Esophagus (tissue), 2 donors: ENCODE measurements around the gene FGGY. TPM values are rescaled to one million over a fixed set of nuclear protein-coding genes. Genes with fewer than 3 reads are reported as not detected.

ENCODE experiments used
- H3K27ac ChIP-seq, 2 donors: one replicate each; pipeline ENCODE4 v1.5.1; 2013; ENCODE audit warnings: low read depth in 2 of 2, mild to moderate bottlenecking in 2 of 2, inconsistent platforms in 1 of 2, low read length in 1 of 2, moderate library complexity in 1 of 2
- H3K27me3 ChIP-seq, 2 donors: one replicate each; pipeline ENCODE4 v1.6.1; 2013; ENCODE audit warnings: low read length in 2 of 2, control low read depth in 1 of 2, mild to moderate bottlenecking in 1 of 2; ENCODE audit not compliant: insufficient read depth in 2 of 2, control insufficient read depth in 1 of 2
- H3K36me3 ChIP-seq, 2 donors: one replicate each; pipeline ENCODE4 v1.6.1; 2013; ENCODE audit warnings: low read length in 1 of 2; ENCODE audit not compliant: control insufficient read depth in 2 of 2, insufficient read depth in 2 of 2
- H3K4me1 ChIP-seq, 2 donors: one replicate each; pipeline ENCODE4 v1.6.1; 2013; ENCODE audit warnings: low read length in 1 of 2; ENCODE audit not compliant: control insufficient read depth in 2 of 2, insufficient read depth in 2 of 2
- H3K4me3 ChIP-seq, 2 donors: one replicate each; pipeline ENCODE4 v1.5.1; 2013; ENCODE audit warnings: low read length in 2 of 2, mild to moderate bottlenecking in 2 of 2, low read depth in 1 of 2, moderate library complexity in 1 of 2
- H3K9me3 ChIP-seq, 2 donors: one replicate each; pipeline ENCODE4 v1.6.1; 2013; ENCODE audit warnings: mild to moderate bottlenecking in 2 of 2, low read depth in 1 of 2, low read length in 1 of 2, moderate library complexity in 1 of 2; ENCODE audit not compliant: control insufficient read depth in 2 of 2, insufficient read depth in 1 of 2
- WGBS, 2 donors: extraction: QIAGEN DNeasy Blood & Tissue Kit; methylation state at CpG; one replicate each; pipeline ENCODE4 v1.1.7; 2013; 5-methylcytosine and 5-hydroxymethylcytosine counted together
- polyA plus RNA-seq, 2 donors: library from polyadenylated mRNA; stranded (reverse); fragments of 200-250 nt; gene quantifications; one replicate each; pipeline ENCODE4 v1.2.3, GENCODE V29; 2013
- donor health status: healthy with polysubstance abuse.
- donor health status: Bipolar disorder and iron deficiency.

The FGGY gene
- polyA plus RNA-seq, 2 donors = 2.4 to 4.4 TPM

- Histone ChIP-seq H3K36me3 (no peaks in the 10 kb centered on the region), H3K9me3 (peaks cover 0 to 3% of the 10 kb centered on the region in 2 donors), H3K27ac (no peak overlapping the region), H3K4me3 (no peak overlapping the region), H3K27me3 (no peaks in the 10 kb centered on the region), H3K4me1 (no peaks in the 10 kb centered on the region)
- 92% methylated on average over 6 of the region's 6 CpGs for WGBS, 2 donors
Observed at GRCh38 chr1:59560807-59561450, 264.0 kb downstream of the FGGY start.

DNA sequence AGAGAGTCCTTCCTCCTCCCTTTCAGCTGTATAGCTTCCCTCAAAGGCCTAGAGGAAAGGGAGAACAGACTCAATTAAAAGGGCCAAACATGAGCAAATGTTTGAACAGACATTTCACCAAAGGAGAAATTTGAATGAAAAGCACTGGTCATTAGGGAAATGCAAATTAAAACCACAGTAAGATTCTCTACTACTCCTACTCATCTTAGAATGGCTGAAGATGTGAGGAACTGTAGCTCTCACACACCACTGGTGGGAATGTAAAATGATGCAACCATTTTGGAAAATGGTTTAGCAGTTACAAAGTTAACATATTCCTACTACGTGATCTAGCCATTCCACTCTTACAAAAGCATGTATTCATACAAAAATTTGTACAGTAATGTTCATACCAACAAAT lies 264.9 kb downstream of the FGGY start:
- Histone ChIP-seq H3K27me3 (no peaks in the 10 kb centered on the region), H3K27ac (no peak overlapping the region)

DNA sequence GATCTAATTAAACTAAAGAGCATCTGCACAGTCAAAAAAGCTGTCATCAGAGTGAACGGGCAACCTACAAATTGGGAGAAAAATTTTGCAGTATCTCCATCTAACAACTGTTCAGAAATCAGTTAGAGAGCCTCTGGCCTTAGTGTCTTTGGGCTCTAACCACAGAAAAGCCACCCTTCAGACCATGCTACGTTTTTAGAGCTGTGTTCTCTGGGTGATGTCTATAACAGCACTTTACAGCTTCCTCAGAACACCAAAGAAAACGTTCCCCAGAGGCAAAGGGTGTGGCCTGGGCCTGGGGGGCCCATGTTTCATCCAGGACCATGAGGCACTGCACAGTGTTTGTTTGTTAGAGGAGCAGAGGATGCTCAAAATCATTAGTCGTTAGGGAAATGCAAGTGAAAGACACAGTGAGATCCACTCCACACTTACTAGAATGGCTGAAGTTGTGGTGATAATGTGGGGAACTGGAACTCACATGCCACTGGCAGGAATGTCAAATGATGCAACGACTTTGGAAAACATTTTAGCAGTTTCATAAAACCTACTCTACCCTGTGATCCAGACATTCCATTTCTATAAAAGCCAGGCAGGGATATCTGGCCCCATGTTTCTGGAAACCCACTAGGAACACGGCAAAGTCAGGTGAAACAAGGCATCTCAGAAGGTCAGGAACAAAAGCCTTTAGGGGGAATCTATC lies 267.4 kb downstream of the FGGY start:
- Histone ChIP-seq H3K36me3 (no peaks in the 10 kb centered on the region), H3K27me3 (no peaks in the 10 kb centered on the region), H3K9me3 (no peaks in the 10 kb centered on the region), H3K4me1 (no peaks in the 10 kb centered on the region), H3K27ac (no peak overlapping the region), H3K4me3 (no peak overlapping the region)
- 75 to 78% methylated on average over 6 of the region's 6 CpGs for WGBS, 2 donors

More for the DNA sequence above, 264.9 kb downstream of the FGGY start:
- H3K4me3 ChIP-seq = no peak overlapping the region
- peaks cover 0 to 3% of the 10 kb centered on the region in 2 donors for H3K9me3 ChIP-seq
- no peaks in the 10 kb centered on the region for H3K4me1 ChIP-seq
- no peaks in the 10 kb centered on the region for H3K36me3 ChIP-seq
- WGBS, 2 donors = 90 to 94% methylated on average over 1 of the region's 1 CpG

DNA sequence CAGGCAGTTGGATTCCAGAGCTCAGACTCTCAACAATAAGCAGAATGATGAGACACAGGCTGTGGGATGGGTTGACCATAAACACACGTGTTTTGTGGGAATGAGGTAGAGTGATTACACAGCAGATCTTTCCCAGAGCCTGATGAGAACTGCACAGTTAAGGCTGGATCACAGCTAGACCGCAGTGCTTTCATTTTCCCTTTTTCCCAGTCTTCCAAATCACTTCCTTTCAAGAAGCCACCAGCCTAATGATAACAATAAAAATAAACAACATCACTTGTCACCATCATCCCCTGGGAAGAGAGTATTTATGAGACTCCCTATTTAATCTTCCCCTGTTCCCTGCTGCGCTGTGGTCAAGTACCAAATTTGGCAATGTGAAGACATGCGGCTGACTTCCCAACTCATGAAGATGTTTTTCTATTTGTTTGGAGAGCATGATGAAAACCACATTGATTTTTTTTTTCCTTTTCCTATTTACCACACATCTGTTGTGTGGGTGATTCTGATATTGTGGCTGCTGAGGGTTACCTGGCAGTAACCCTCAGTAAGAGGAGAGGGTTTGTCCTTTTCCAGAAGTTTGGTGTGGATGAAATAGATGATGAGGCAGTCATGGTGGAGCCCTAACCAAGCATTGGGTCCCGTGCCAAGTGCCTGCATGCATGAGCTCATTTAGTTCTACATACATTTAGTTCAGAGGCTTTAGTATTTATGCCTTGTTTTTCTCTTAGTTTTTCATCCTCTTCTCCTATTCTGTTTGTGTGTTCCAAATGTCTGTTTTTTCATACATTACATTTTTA lies 268.9 kb downstream of the FGGY start:
- no peak overlapping the region for H3K27ac ChIP-seq
- 75 to 85% methylated on average over 5 of the region's 5 CpGs for WGBS, 2 donors
- no peaks in the 10 kb centered on the region for H3K27me3 ChIP-seq
- no peaks in the 10 kb centered on the region for H3K4me1 ChIP-seq
- no peak overlapping the region for H3K4me3 ChIP-seq
- H3K9me3 ChIP-seq = no peaks in the 10 kb centered on the region
- no peaks in the 10 kb centered on the region for H3K36me3 ChIP-seq

GRCh38 chr1:59568158-59568935 lies 271.5 kb downstream of the FGGY start:
- 91% methylated on average over 6 of the region's 6 CpGs for WGBS, 2 donors
- no peaks in the 10 kb centered on the region for H3K36me3 ChIP-seq
- H3K9me3 ChIP-seq = no peaks in the 10 kb centered on the region
- no peaks in the 10 kb centered on the region for H3K27me3 ChIP-seq
- H3K4me3 ChIP-seq = no peak overlapping the region
- no peaks in the 10 kb centered on the region for H3K4me1 ChIP-seq
- no peak overlapping the region for H3K27ac ChIP-seq

DNA sequence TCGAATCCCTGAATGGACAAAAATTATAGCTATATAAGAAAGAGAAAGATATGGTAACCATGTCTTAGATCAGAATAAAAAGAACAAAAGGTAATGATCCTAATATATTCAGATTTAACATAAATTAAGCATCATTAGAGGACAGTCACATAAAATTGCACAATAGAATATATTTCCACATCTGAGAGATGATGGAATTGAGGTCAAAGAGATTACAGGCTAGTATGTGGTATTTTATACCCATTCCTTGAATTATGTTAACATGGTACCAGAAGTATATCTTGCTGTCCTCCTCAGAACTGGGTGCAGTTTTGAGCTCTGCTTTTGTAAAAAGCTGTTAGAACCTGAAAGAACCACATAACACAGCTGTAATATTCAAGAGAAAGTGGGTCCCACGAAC lies 272.3 kb downstream of the FGGY start:
- Histone ChIP-seq H3K27me3 (no peaks in the 10 kb centered on the region), H3K36me3 (no peaks in the 10 kb centered on the region), H3K9me3 (peaks cover 0 to 3% of the 10 kb centered on the region in 2 donors), H3K27ac (no peak overlapping the region), H3K4me3 (no peak overlapping the region), H3K4me1 (no peaks in the 10 kb centered on the region)
- 90 to 95% methylated on average over 2 of the region's 2 CpGs for WGBS, 2 donors

DNA sequence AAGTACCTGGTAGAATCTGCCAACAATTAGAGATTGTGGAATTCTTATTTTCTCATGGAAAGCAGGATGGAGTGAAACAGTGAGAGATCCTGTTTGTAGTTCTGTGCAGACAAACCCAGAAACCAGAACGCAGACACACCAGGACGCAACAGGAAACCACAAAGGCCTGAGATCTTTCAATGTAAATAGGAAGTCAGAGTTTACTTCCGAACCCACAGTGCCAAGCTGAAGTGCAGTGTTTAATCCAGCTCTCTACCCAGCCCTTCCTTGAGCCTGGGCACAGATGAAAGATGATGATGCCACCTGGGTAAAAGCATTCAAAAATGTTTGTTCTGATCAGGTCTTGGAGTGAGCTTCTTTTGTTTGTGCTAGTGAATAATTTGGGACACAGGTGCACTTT lies 273.6 kb downstream of the FGGY start:
- Histone ChIP-seq H3K4me1 (no peaks in the 10 kb centered on the region), H3K27me3 (no peaks in the 10 kb centered on the region), H3K4me3 (no peak overlapping the region), H3K36me3 (no peaks in the 10 kb centered on the region), H3K27ac (no peak overlapping the region), H3K9me3 (peaks cover 0 to 3% of the 10 kb centered on the region in 2 donors)
- 59 to 68% methylated on average over 3 of the region's 3 CpGs for WGBS, 2 donors

GRCh38 chr1:59574085-59574484 lies 277.2 kb downstream of the FGGY start:
- Histone ChIP-seq H3K36me3 (no peaks in the 10 kb centered on the region), H3K4me1 (no peaks in the 10 kb centered on the region), H3K27me3 (no peaks in the 10 kb centered on the region), H3K4me3 (no peak overlapping the region), H3K27ac (no peak overlapping the region), H3K9me3 (peaks cover 0 to 3% of the 10 kb centered on the region in 2 donors)
- WGBS, 2 donors = 65 to 73% methylated on average over 2 of the region's 2 CpGs

GRCh38 chr1:59577774-59578173 lies 280.9 kb downstream of the FGGY start:
- WGBS, 2 donors = 91 to 92% methylated on average over 4 of the region's 4 CpGs

More at GRCh38 chr1:59577774-59578173, 280.9 kb downstream of the FGGY start:
- H3K36me3 ChIP-seq = no peaks in the 10 kb centered on the region
- no peaks in the 10 kb centered on the region for H3K27me3 ChIP-seq
- H3K4me3 ChIP-seq = no peak overlapping the region
- no peak overlapping the region for H3K27ac ChIP-seq
- H3K9me3 ChIP-seq = peaks cover 0 to 3% of the 10 kb centered on the region in 2 donors
- no peaks in the 10 kb centered on the region for H3K4me1 ChIP-seq
